ENCODE measurements around the gene PMM2. TPM values are rescaled to one million over a fixed set of nuclear protein-coding genes. Genes with fewer than 3 reads are reported as not detected.
A peak's percentile ranks its signal among the peaks of the same experiment; 100 is the strongest.

Gene PMM2
- total RNA-seq, 1 experiment from 2014 or later = 53.8 TPM

DNA sequence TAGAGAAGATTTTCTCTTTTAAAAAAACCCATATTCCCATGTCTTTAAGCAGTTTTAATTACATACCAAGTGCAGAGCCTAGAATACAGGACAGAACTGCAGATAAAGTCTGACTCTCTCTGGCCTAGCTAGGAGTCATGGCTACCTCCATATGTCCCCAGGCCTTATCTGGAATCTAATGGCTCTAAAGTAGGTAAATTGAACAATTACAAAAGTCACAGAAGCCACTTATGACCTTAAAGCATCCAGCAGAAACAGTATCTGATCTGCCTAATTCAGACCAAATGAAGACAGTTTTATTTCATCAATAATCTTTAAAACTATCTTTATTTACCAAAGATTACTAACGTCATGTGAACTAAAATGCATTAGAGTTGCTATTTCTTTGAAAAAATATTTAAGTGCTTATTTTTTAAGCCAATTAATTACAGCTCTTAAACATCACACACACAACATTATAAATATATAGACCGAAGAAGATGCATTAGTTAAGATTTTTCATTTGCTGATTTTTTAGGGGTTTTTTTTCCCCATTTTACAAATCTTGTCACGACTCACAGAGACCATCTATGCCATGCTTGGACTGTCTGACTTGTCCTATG is 28.7 kb downstream of the PMM2 start (continued):
- TF ChIP-seq, protein P1, sequence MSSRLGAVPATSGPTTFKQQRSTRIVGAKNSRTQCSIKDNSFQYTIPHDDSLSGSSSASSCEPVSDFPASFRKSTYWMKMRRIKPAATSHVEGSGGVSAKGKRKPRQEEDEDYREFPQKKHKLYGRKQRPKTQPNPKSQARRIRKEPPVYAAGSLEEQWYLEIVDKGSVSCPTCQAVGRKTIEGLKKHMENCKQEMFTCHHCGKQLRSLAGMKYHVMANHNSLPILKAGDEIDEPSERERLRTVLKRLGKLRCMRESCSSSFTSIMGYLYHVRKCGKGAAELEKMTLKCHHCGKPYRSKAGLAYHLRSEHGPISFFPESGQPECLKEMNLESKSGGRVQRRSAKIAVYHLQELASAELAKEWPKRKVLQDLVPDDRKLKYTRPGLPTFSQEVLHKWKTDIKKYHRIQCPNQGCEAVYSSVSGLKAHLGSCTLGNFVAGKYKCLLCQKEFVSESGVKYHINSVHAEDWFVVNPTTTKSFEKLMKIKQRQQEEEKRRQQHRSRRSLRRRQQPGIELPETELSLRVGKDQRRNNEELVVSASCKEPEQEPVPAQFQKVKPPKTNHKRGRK (CRISPR knock-in tag; IDR thresholded peaks at IDR 0.05; ENCODE audit: borderline replicate concordance) = no peak
- TF ChIP-seq, protein P2, sequence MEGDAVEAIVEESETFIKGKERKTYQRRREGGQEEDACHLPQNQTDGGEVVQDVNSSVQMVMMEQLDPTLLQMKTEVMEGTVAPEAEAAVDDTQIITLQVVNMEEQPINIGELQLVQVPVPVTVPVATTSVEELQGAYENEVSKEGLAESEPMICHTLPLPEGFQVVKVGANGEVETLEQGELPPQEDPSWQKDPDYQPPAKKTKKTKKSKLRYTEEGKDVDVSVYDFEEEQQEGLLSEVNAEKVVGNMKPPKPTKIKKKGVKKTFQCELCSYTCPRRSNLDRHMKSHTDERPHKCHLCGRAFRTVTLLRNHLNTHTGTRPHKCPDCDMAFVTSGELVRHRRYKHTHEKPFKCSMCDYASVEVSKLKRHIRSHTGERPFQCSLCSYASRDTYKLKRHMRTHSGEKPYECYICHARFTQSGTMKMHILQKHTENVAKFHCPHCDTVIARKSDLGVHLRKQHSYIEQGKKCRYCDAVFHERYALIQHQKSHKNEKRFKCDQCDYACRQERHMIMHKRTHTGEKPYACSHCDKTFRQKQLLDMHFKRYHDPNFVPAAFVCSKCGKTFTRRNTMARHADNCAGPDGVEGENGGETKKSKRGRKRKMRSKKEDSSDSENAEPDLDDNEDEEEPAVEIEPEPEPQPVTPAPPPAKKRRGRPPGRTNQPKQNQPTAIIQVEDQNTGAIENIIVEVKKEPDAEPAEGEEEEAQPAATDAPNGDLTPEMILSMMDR (IDR thresholded peaks at IDR 0.05) = no peak
- TF ChIP-seq ZNF232 (CRISPR knock-in tag; IDR thresholded peaks at IDR 0.05) = no peak
- TF ChIP-seq, protein P3, sequence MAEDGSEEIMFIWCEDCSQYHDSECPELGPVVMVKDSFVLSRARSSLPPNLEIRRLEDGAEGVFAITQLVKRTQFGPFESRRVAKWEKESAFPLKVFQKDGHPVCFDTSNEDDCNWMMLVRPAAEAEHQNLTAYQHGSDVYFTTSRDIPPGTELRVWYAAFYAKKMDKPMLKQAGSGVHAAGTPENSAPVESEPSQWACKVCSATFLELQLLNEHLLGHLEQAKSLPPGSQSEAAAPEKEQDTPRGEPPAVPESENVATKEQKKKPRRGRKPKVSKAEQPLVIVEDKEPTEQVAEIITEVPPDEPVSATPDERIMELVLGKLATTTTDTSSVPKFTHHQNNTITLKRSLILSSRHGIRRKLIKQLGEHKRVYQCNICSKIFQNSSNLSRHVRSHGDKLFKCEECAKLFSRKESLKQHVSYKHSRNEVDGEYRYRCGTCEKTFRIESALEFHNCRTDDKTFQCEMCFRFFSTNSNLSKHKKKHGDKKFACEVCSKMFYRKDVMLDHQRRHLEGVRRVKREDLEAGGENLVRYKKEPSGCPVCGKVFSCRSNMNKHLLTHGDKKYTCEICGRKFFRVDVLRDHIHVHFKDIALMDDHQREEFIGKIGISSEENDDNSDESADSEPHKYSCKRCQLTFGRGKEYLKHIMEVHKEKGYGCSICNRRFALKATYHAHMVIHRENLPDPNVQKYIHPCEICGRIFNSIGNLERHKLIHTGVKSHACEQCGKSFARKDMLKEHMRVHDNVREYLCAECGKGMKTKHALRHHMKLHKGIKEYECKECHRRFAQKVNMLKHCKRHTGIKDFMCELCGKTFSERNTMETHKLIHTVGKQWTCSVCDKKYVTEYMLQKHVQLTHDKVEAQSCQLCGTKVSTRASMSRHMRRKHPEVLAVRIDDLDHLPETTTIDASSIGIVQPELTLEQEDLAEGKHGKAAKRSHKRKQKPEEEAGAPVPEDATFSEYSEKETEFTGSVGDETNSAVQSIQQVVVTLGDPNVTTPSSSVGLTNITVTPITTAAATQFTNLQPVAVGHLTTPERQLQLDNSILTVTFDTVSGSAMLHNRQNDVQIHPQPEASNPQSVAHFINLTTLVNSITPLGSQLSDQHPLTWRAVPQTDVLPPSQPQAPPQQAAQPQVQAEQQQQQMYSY (CRISPR knock-in tag; IDR thresholded peaks at IDR 0.05) = no peak
- no peak for TF ChIP-seq ESRRA (CRISPR knock-in tag; IDR thresholded peaks at IDR 0.05; ENCODE audit: borderline replicate concordance)

DNA sequence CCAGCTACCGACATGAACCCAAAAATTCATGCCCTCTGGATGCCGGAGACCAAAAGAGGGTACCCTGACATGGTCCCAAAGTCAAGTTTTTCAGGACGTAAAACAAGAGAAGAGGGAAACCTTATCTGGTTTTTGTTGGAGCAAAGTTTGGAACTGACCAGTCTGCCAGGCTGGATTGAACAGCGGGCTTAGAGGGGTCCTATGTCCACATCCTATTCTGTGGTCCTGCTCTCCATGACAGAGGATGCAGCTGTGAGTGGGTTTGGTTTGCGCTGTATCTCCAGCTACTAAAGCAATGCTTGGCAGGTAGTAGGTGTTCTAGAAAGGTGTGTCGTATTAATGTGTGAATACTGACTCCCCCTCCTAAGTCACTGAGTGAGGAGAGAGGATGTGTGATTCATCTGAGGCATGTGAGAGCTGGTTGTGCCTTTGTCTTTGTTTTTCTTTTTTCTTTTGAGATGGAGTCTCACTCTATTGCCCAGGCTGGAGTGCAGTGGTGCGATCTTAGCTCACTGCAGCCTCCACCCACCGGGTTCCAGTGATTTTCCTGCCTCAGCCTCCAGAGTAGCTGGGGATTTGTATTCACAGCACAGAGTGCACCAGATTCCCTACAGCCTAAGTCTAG is 31.0 kb downstream of the PMM2 start:
- Mint-ChIP-seq H3K27me3 (ENCODE audit: low read depth) (no peaks in the 10 kb centered on the region), H3K9me3 (peaks cover 4% of the 10 kb centered on the region; the same call in 1 of the 2 replicates), H3K4me1 (peaks cover 56% of the 10 kb centered on the region), H3K36me3 (peaks cover 37% of the 10 kb centered on the region), H3K27ac (peak overlapping the region; percentile 100), H3K4me3 (no peak overlapping the region)
- TF ChIP-seq ZNF232 (CRISPR knock-in tag; IDR thresholded peaks at IDR 0.05) (no peak), TCF7 (CRISPR knock-in tag; IDR thresholded peaks at IDR 0.05; ENCODE audit: low read depth) (no peak), IRF2 (CRISPR knock-in tag; IDR thresholded peaks at IDR 0.05; ENCODE audit: borderline replicate concordance, low read depth) (no peak), ZNF396 (CRISPR knock-in tag; IDR thresholded peaks at IDR 0.05; ENCODE audit: borderline replicate concordance) (no peak), ZNF121 (CRISPR knock-in tag; IDR thresholded peaks at IDR 0.05) (peak; percentile 81)
- TF ChIP-seq, protein P4, sequence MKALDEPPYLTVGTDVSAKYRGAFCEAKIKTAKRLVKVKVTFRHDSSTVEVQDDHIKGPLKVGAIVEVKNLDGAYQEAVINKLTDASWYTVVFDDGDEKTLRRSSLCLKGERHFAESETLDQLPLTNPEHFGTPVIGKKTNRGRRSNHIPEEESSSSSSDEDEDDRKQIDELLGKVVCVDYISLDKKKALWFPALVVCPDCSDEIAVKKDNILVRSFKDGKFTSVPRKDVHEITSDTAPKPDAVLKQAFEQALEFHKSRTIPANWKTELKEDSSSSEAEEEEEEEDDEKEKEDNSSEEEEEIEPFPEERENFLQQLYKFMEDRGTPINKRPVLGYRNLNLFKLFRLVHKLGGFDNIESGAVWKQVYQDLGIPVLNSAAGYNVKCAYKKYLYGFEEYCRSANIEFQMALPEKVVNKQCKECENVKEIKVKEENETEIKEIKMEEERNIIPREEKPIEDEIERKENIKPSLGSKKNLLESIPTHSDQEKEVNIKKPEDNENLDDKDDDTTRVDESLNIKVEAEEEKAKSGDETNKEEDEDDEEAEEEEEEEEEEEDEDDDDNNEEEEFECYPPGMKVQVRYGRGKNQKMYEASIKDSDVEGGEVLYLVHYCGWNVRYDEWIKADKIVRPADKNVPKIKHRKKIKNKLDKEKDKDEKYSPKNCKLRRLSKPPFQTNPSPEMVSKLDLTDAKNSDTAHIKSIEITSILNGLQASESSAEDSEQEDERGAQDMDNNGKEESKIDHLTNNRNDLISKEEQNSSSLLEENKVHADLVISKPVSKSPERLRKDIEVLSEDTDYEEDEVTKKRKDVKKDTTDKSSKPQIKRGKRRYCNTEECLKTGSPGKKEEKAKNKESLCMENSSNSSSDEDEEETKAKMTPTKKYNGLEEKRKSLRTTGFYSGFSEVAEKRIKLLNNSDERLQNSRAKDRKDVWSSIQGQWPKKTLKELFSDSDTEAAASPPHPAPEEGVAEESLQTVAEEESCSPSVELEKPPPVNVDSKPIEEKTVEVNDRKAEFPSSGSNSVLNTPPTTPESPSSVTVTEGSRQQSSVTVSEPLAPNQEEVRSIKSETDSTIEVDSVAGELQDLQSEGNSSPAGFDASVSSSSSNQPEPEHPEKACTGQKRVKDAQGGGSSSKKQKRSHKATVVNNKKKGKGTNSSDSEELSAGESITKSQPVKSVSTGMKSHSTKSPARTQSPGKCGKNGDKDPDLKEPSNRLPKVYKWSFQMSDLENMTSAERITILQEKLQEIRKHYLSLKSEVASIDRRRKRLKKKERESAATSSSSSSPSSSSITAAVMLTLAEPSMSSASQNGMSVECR (CRISPR knock-in tag; IDR thresholded peaks at IDR 0.05; ENCODE audit: borderline replicate concordance) = no peak
- TF ChIP-seq, protein P5, sequence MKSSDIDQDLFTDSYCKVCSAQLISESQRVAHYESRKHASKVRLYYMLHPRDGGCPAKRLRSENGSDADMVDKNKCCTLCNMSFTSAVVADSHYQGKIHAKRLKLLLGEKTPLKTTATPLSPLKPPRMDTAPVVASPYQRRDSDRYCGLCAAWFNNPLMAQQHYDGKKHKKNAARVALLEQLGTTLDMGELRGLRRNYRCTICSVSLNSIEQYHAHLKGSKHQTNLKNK (CRISPR knock-in tag; IDR thresholded peaks at IDR 0.05) = no peak
- ATAC-seq (no peak), DNase-seq (ENCODE audit: low spot score) (no peak)
- CTCF ChIA-PET = interaction anchor here (0.6 to 2.0 kb wide), 3 partner anchors 52 to 312 kb away, joined by 3 to 5 read pairs (median 4); no protein-coding TSS in a partner anchor
- POLR2A ChIA-PET = no interaction called here
